Suppressor macrophage treated with lipopolysaccharide for 1 hour (primary cell): ENCODE measurements around the gene FARSA.
"Not testable (repeated sequence)": the region's sequence is repeated elsewhere in the genome, so short reads cannot be mapped to it uniquely, and the experiment has no call there.

ENCODE experiments used
- DNase-seq, 3 donors: peaks; one replicate each; pipeline ENCODE4 v3.0.0-alpha.2; 2020 to 2022

Gene FARSA

GRCh38 chr19:12937093-12937926, 3.8 kb upstream of the FARSA start:
- DNase-seq: peak; percentile 78 to 87 (median 82)

- DNase-seq: no peak
Measured at GRCh38 chr19:12936582-12936981, 3.1 kb upstream of the FARSA start.

- DNase-seq: no peak
Measured at GRCh38 chr19:12935071-12935470, 1.6 kb upstream of the FARSA start.

GRCh38 chr19:12932392-12933286, 872 bp downstream of the FARSA start:
- DNase-seq: no peak

- no peak for DNase-seq
Measured at GRCh38 chr19:12930002-12930645, 3.4 kb downstream of the FARSA start.

GRCh38 chr19:12924621-12925310, 8.7 kb downstream of the FARSA start:
- no peak for DNase-seq

- no peak for DNase-seq
Measured at GRCh38 chr19:12922959-12923358, 10.6 kb downstream of the FARSA start.

- no peak for DNase-seq
Measured at GRCh38 chr19:12921047-12921446, 12.5 kb downstream of the FARSA start.

GRCh38 chr19:12918253-12918652, 15.3 kb downstream of the FARSA start:
- no peak for DNase-seq

GRCh38 chr19:12915860-12916259, 17.7 kb downstream of the FARSA start:
- DNase-seq: not testable (repeated sequence)

- DNase-seq: peak; percentile 35 to 49 (median 48)
Measured at GRCh38 chr19:12913851-12914690, 19.4 kb downstream of the FARSA start.

- DNase-seq: no peak
Measured at GRCh38 chr19:12913011-12913561, 20.4 kb downstream of the FARSA start.

GRCh38 chr19:12912571-12912970, 20.9 kb downstream of the FARSA start:
- no peak for DNase-seq

- no peak for DNase-seq
Measured at GRCh38 chr19:12907166-12907565, 26.3 kb downstream of the FARSA start.

GRCh38 chr19:12899891-12900518, 33.5 kb downstream of the FARSA start:
- DNase-seq: no peak

- no peak for DNase-seq
Measured at GRCh38 chr19:12896460-12896859, 37.1 kb downstream of the FARSA start.

- DNase-seq: no peak
Measured at GRCh38 chr19:12893582-12893981, 39.9 kb downstream of the FARSA start.

- DNase-seq: no peak
Measured at GRCh38 chr19:12891553-12892021, 41.9 kb downstream of the FARSA start.

- DNase-seq: peak; percentile 99
Measured at GRCh38 chr19:12890787-12891552, 42.5 kb downstream of the FARSA start, which contains the start of gene GCDH. Gene GCDH, plus strand, starts transcription at chr19:12891160. Its CDS starts 145 bp downstream, at chr19:12891305.

- DNase-seq: not testable (repeated sequence)
Measured at GRCh38 chr19:12890299-12890786, 43.2 kb downstream of the FARSA start.
